Neural crest cell (in vitro differentiated cells): Measurements from ENCODE around the gene C1QTNF8. TPM values are rescaled to one million over a fixed set of nuclear protein-coding genes. Genes with fewer than 3 reads are reported as not detected.

Source experiments
- DNase-seq: peaks from one replicate; pipeline ENCODE4 v3.0.0; 2021; ENCODE audit warnings: low read depth, mixed read lengths, low spot score
- H3K27ac Mint-ChIP-seq: one replicate; pipeline ENCODE4 v1.8.0; 2021; ENCODE audit warnings: mild to moderate bottlenecking, mixed read lengths; ENCODE audit not compliant: unreplicated experiment
- H3K27me3 Mint-ChIP-seq: 2 replicates; pipeline ENCODE4 v1.8.0; 2021; ENCODE audit warnings: low read depth, mild to moderate bottlenecking, mixed read lengths
- H3K36me3 Mint-ChIP-seq: 2 replicates; pipeline ENCODE4 v1.8.0; 2021; ENCODE audit warnings: low read depth, mild to moderate bottlenecking, mixed read lengths
- H3K4me1 Mint-ChIP-seq: 2 replicates; pipeline ENCODE4 v1.8.0; 2021; ENCODE audit warnings: mixed read lengths
- H3K4me3 Mint-ChIP-seq: one replicate; pipeline ENCODE4 v1.8.0; 2021; ENCODE audit warnings: mild to moderate bottlenecking, mixed read lengths
- H3K9me3 Mint-ChIP-seq: 2 replicates; pipeline ENCODE4 v1.8.0; 2021; ENCODE audit warnings: mixed read lengths
- CTCF ChIP-seq: fragments of 200-600 bp; sonication (generic); conservative IDR thresholded peaks from 2 replicates; pipeline ENCODE4 v1.5.0; 2021; ENCODE audit warnings: antibody characterized with exemption, mild to moderate bottlenecking
- total RNA-seq: library from RNA; stranded (reverse); gene quantifications from 2 replicates; pipeline ENCODE4 v1.2.1, GENCODE V29; 2021

C1QTNF8 gene
- total RNA-seq, 1 donor from 2014 or later, result 0.19 TPM

- no peaks in the 10 kb centered on the region for H3K36me3 Mint-ChIP-seq
- H3K4me1 Mint-ChIP-seq, result no peaks in the 10 kb centered on the region
- DNase-seq, result no peak
- H3K27me3 Mint-ChIP-seq, result peaks cover 24% of the 10 kb centered on the region
- TF ChIP-seq CTCF, result no peak
- H3K9me3 Mint-ChIP-seq, result no peaks in the 10 kb centered on the region
- H3K4me3 Mint-ChIP-seq, result no peak overlapping the region
- no peak overlapping the region for H3K27ac Mint-ChIP-seq
Measured at GRCh38 chr16:1067629-1068028, 28.4 kb downstream of the C1QTNF8 start.

GRCh38 chr16:1066584-1067172 is 29.4 kb downstream of the C1QTNF8 start:
- Mint-ChIP-seq H3K27me3 (peaks cover 17% of the 10 kb centered on the region), H3K36me3 (no peaks in the 10 kb centered on the region), H3K4me1 (no peaks in the 10 kb centered on the region), H3K4me3 (no peak overlapping the region), H3K9me3 (no peaks in the 10 kb centered on the region), H3K27ac (no peak overlapping the region)
- TF ChIP-seq CTCF, result no peak
- DNase-seq, result no peak

GRCh38 chr16:1065469-1066128 is 30.4 kb downstream of the C1QTNF8 start:
- no peak for TF ChIP-seq CTCF
- no peak overlapping the region for H3K27ac Mint-ChIP-seq
- no peaks in the 10 kb centered on the region for H3K36me3 Mint-ChIP-seq
- DNase-seq, result no peak
- H3K9me3 Mint-ChIP-seq, result no peaks in the 10 kb centered on the region
- H3K27me3 Mint-ChIP-seq, result peaks cover 8% of the 10 kb centered on the region
- no peak overlapping the region for H3K4me3 Mint-ChIP-seq
- H3K4me1 Mint-ChIP-seq, result no peaks in the 10 kb centered on the region

- Mint-ChIP-seq H3K27ac (no peak overlapping the region), H3K27me3 (peaks cover 4% of the 10 kb centered on the region), H3K4me3 (no peak overlapping the region), H3K36me3 (peaks cover 4% of the 10 kb centered on the region), H3K4me1 (no peaks in the 10 kb centered on the region), H3K9me3 (peaks cover 3% of the 10 kb centered on the region)
- TF ChIP-seq CTCF, result no peak
- no peak for DNase-seq
Measured at GRCh38 chr16:1063728-1064127, 32.3 kb downstream of the C1QTNF8 start.

GRCh38 chr16:1062895-1063294 is 33.1 kb downstream of the C1QTNF8 start:
- no peak overlapping the region for H3K27ac Mint-ChIP-seq
- no peak overlapping the region for H3K4me3 Mint-ChIP-seq
- peaks cover 4% of the 10 kb centered on the region for H3K36me3 Mint-ChIP-seq

More at GRCh38 chr16:1062895-1063294, 33.1 kb downstream of the C1QTNF8 start:
- Mint-ChIP-seq H3K27me3 (peaks cover 4% of the 10 kb centered on the region), H3K9me3 (peaks cover 3% of the 10 kb centered on the region), H3K4me1 (no peaks in the 10 kb centered on the region)
- no peak for DNase-seq
- no peak for TF ChIP-seq CTCF
